ENCODE data around the gene SRPX.

- TF ChIP-seq CTCF (conservative IDR thresholded peaks at IDR 0.05; ENCODE audit: low read length) (no peak), EZH2phosphoT487 (IDR thresholded peaks at IDR 0.05; ENCODE audit: borderline replicate concordance, low read depth, low read length) (no peak)
Observed at GRCh38 chrX:38156838-38157237, 63.8 kb downstream of the SRPX start.
